A549 (cell line): Measurements from ENCODE around the gene OR4D11. TPM values are rescaled to one million over a fixed set of nuclear protein-coding genes. Genes with fewer than 3 reads are reported as not detected.

Experiments used
- ATAC-seq, 2 experiments: fragments of 200-7000 bp in 1 of 2; fragments of >200 bp in 1 of 2; cut with Nextera tagmentation in 1 of 2; cut with Tn5 transposase in 1 of 2; 3 replicates each; pipeline versions ENCODE4 v1.8.0 to v1.9.1; 2018 to 2020; ENCODE audit warnings: mild to moderate bottlenecking in 1 of 2, moderate library complexity in 1 of 2
- CTCF ChIA-PET: fragments of 300-600 bp; sonication (Branson Sonifier 250); formaldehyde crosslinking; extraction: SDS; loops from one replicate; lab custom pipeline; 2021; ENCODE audit warnings: antibody characterized with exemption, inconsistent platforms; lab: Yijun Ruan, JAX
- POLR2A ChIA-PET: fragments of 350-600 bp; formaldehyde crosslinking; extraction: SDS; loops from one replicate; lab custom pipeline; 2021; ENCODE audit warnings: antibody characterized with exemption, inconsistent platforms; lab: Yijun Ruan, JAX
- DNase-seq, 2 experiments: peaks; one replicate each; pipeline versions ENCODE4 v3.0.0 to v3.0.0-alpha.2; 2011 to 2016; ENCODE audit warnings: low read depth in 1 of 2, low spot score in 1 of 2
- FAIRE-seq: peaks from 2 replicates; lab custom pipeline; 2011; peaks lifted over from hg19 to GRCh38; lab: Jason Lieb, UNC
- H3K27ac ChIP-seq, 2 experiments: fragments of >200 bp; sonication (Bioruptor Twin); formaldehyde crosslinking; 3 replicates each; pipeline ENCODE4 v1.5.1; 2016 to 2017
- H3K4me1 ChIP-seq: fragments of >200 bp; sonication (Bioruptor Twin); formaldehyde crosslinking; 3 replicates; pipeline ENCODE4 v1.6.1; 2016
- H3K4me2 ChIP-seq: fragments of >200 bp; sonication (Bioruptor Twin); formaldehyde crosslinking; 3 replicates; pipeline ENCODE4 v1.6.1; 2016
- H3K4me3 ChIP-seq: fragments of >200 bp; sonication (Bioruptor Twin); formaldehyde crosslinking; 3 replicates; pipeline ENCODE4 v1.5.1; 2016
- H3K9me3 ChIP-seq: fragments of >200 bp; sonication (Bioruptor Twin); formaldehyde crosslinking; 3 replicates; pipeline ENCODE4 v1.6.1; 2016
- CHD4 ChIP-seq: fragments of 200-600 bp; sonication (generic); IDR thresholded peaks from 2 replicates; pipeline ENCODE4 v1.6.1; 2016; ENCODE audit warnings: antibody characterized with exemption, mild to moderate bottlenecking, borderline replicate concordance
- EHMT2 ChIP-seq: fragments of 200-600 bp; sonication (generic); IDR thresholded peaks from 2 replicates; pipeline ENCODE4 v1.6.1; 2016; ENCODE audit warnings: antibody characterized with exemption, low read depth, mild to moderate bottlenecking, moderate library complexity
- ELK1 ChIP-seq: fragments of 150-350 bp; IDR thresholded peaks from 2 replicates; pipeline ENCODE4 v1.6.1; 2014; ENCODE audit warnings: low read depth, mild to moderate bottlenecking, low read length
- ESRRA ChIP-seq: fragments of 150-350 bp; IDR thresholded peaks from 2 replicates; pipeline ENCODE4 v1.6.1; 2014; ENCODE audit warnings: mild to moderate bottlenecking, low read length, borderline replicate concordance
- FOSB ChIP-seq: fragments of 250-450 bp; sonication (Bioruptor Pico); IDR thresholded peaks from 2 replicates; pipeline ENCODE4 v1.5.0; 2020; ENCODE audit warnings: mild to moderate bottlenecking, moderate library complexity
- FOSL2 ChIP-seq, 2 experiments: fragments of 450-650 bp in 1 of 2; fragments of >200 bp in 1 of 2; sonication (Bioruptor Twin) in 1 of 2; formaldehyde crosslinking; IDR thresholded peaks; 2 replicates each; pipeline versions ENCODE4 v1.5.0 to v1.6.1; 2016 to 2020; ENCODE audit warnings: mild to moderate bottlenecking in 1 of 2, moderate library complexity in 1 of 2
- GATA3 ChIP-seq: IDR thresholded peaks from 2 replicates; pipeline ENCODE4 v1.6.1; 2012; ENCODE audit warnings: borderline replicate concordance
- HDAC2 ChIP-seq: fragments of 200-600 bp; sonication (generic); IDR thresholded peaks from 2 replicates; pipeline ENCODE4 v1.6.1; 2016
- HOXA7 ChIP-seq: fragments of 250-450 bp; sonication (Bioruptor Pico); IDR thresholded peaks from 2 replicates; pipeline ENCODE4 v1.5.0; 2020; ENCODE audit warnings: mild to moderate bottlenecking, moderate library complexity
- HOXB13 ChIP-seq: fragments of 250-450 bp; sonication (Bioruptor Pico); IDR thresholded peaks from 2 replicates; pipeline ENCODE4 v1.5.0; 2020; ENCODE audit warnings: low read depth, mild to moderate bottlenecking, moderate library complexity
- HOXB5 ChIP-seq: fragments of 250-450 bp; sonication (Bioruptor Pico); IDR thresholded peaks from 2 replicates; pipeline ENCODE4 v1.5.0; 2020; ENCODE audit warnings: mild to moderate bottlenecking, moderate library complexity
- JUN ChIP-seq, 2 experiments: fragments of >200 bp; sonication (Bioruptor Twin); formaldehyde crosslinking; IDR thresholded peaks; 2 replicates in 1 of 2; 3 replicates in 1 of 2; pipeline ENCODE4 v1.6.1; 2016 to 2017
- KDM1A ChIP-seq: fragments of 200-600 bp; sonication (generic); IDR thresholded peaks from 2 replicates; pipeline ENCODE4 v1.6.1; 2016; ENCODE audit warnings: low read depth, mild to moderate bottlenecking
- KDM5A ChIP-seq: fragments of 200-600 bp; sonication (generic); IDR thresholded peaks from 2 replicates; pipeline ENCODE4 v1.6.1; 2016; ENCODE audit warnings: antibody characterized with exemption, mild to moderate bottlenecking
- NPAS2 ChIP-seq: fragments of 250-450 bp; sonication (Bioruptor Pico); IDR thresholded peaks from 2 replicates; pipeline ENCODE4 v1.8.0; 2022; ENCODE audit warnings: mild to moderate bottlenecking, moderate library complexity, borderline replicate concordance
- PHF8 ChIP-seq: fragments of 200-600 bp; sonication (generic); IDR thresholded peaks from 2 replicates; pipeline ENCODE4 v1.6.1; 2016; ENCODE audit warnings: low read depth, mild to moderate bottlenecking, antibody characterized with exemption, moderate library complexity, borderline replicate concordance
- RARB ChIP-seq: fragments of 250-450 bp; sonication (Bioruptor Pico); IDR thresholded peaks from 2 replicates; pipeline ENCODE4 v1.8.0; 2021; ENCODE audit warnings: mild to moderate bottlenecking, moderate library complexity
- RCOR1 ChIP-seq: fragments of 150-350 bp; IDR thresholded peaks from 2 replicates; pipeline ENCODE4 v1.6.1; 2014; ENCODE audit warnings: antibody characterized with exemption, low read length, low read depth
- RNF2 ChIP-seq: fragments of 200-600 bp; sonication (generic); IDR thresholded peaks from 2 replicates; pipeline ENCODE4 v1.6.1; 2016; ENCODE audit warnings: low read depth, mild to moderate bottlenecking, antibody characterized with exemption, moderate library complexity, borderline replicate concordance
- TFCP2L1 ChIP-seq: fragments of 250-450 bp; sonication (Bioruptor Pico); IDR thresholded peaks from 2 replicates; pipeline ENCODE4 v1.5.0; 2021; ENCODE audit warnings: mild to moderate bottlenecking
- TP53 ChIP-seq: fragments of 250-450 bp; sonication (Bioruptor Pico); IDR thresholded peaks from 2 replicates; pipeline ENCODE4 v1.5.0; 2021; ENCODE audit warnings: mild to moderate bottlenecking, moderate library complexity
- ZNF302 ChIP-seq: fragments of 250-450 bp; sonication (Bioruptor Pico); IDR thresholded peaks from 2 replicates; pipeline ENCODE4 v1.9.0; 2021; ENCODE audit warnings: inconsistent platforms, mild to moderate bottlenecking, moderate library complexity
- ZSCAN20 ChIP-seq: fragments of 250-450 bp; sonication (Bioruptor Pico); IDR thresholded peaks from 2 replicates; pipeline ENCODE4 v1.8.0; 2022; ENCODE audit warnings: mild to moderate bottlenecking, moderate library complexity
- WGBS: methylation state at CpG from one replicate; pipeline ENCODE4 v1.1.6; 2017; ENCODE audit errors: missing lambda C conversion rate; 5-methylcytosine and 5-hydroxymethylcytosine counted together
- polyA plus RNA-seq, 4 experiments: library from polyadenylated mRNA; depleted of rRNA in 3 of 4; stranded (reverse); fragments of >200 nt; fragmentation: RNase III in 1 of 4; extraction: RNeasy Plus Mini Kit Qiagen cat#74134 plus additional on column Dnase treatment in 1 of 4; gene quantifications; 2 replicates in 3 of 4; 3 replicates in 1 of 4; pipeline ENCODE4 v1.2.3, GENCODE V29; 2011 to 2017

Gene OR4D11
- polyA plus RNA-seq, 2 of the 4 experiments (the other 2 are of a cell fraction), result not detected

GRCh38 chr11:59528711-59529110 lies 25.3 kb downstream of the OR4D11 start:
- ATAC-seq, result no peak
- H3K4me2 ChIP-seq, result no peak overlapping the region
- H3K4me3 ChIP-seq, result no peak overlapping the region
- H3K9me3 ChIP-seq, result no peaks in the 10 kb centered on the region
- TF ChIP-seq HOXA7, result no peak
- TF ChIP-seq ELK1, result no peak
- TF ChIP-seq CHD4, result no peak
- TF ChIP-seq HOXB5 (CRISPR knock-in tag), result no peak
- TF ChIP-seq JUN (IDR thresholded peaks at IDR 0.05), result no peak
- no peak for TF ChIP-seq PHF8
- no peak for TF ChIP-seq RNF2
- no peak for TF ChIP-seq GATA3
- TF ChIP-seq FOSL2 (IDR thresholded peaks at IDR 0.05), result no peak
- no peak for TF ChIP-seq FOSL2 (CRISPR knock-in tag; IDR thresholded peaks at IDR 0.05)
- no peak for TF ChIP-seq KDM1A
- no peak for TF ChIP-seq TP53 (CRISPR knock-in tag)
- no peak for TF ChIP-seq NPAS2
- TF ChIP-seq ZNF302 (CRISPR knock-in tag), result no peak
- no peak for TF ChIP-seq TFCP2L1 (CRISPR knock-in tag)
- TF ChIP-seq ESRRA, result no peak
- TF ChIP-seq EHMT2, result no peak
- no peak for DNase-seq
- no peak for FAIRE-seq
- CTCF ChIA-PET, result interaction anchor here (0.6 to 2.9 kb wide), 3 partner anchors 8 to 21 kb away, joined by 3 to 18 read pairs (median 3); no protein-coding TSS in a partner anchor
- POLR2A ChIA-PET, result no interaction called here
- 63% methylated on average over 7 of the region's 7 CpGs for WGBS
- H3K27ac ChIP-seq, result no peak overlapping the region
- no peaks in the 10 kb centered on the region for H3K4me1 ChIP-seq

- H3K27ac ChIP-seq, result no peak overlapping the region
- H3K4me1 ChIP-seq, result no peaks in the 10 kb centered on the region
- ChIA-PET POLR2A (no interaction called here), CTCF (interaction anchor here (3.1 kb wide), 1 partner anchor 148 kb away, joined by 13 read pairs; no protein-coding TSS in a partner anchor)
- FAIRE-seq (no peak), DNase-seq (no peak), ATAC-seq (no peak)
- H3K9me3 ChIP-seq, result no peaks in the 10 kb centered on the region
- H3K4me2 ChIP-seq, result no peak overlapping the region
- TF ChIP-seq FOSB (CRISPR knock-in tag), result no peak
- no peak for TF ChIP-seq HOXB5 (CRISPR knock-in tag)
- TF ChIP-seq RCOR1, result no peak
- no peak for TF ChIP-seq RARB (CRISPR knock-in tag)
- TF ChIP-seq HDAC2, result no peak
- no peak for TF ChIP-seq HOXB13
- no peak for TF ChIP-seq ZSCAN20 (CRISPR knock-in tag)
- WGBS, result 73% methylated on average over 2 of the region's 2 CpGs
- no peak overlapping the region for H3K4me3 ChIP-seq
Observed at GRCh38 chr11:59532620-59533019, 29.2 kb downstream of the OR4D11 start.

GRCh38 chr11:59534676-59535075 lies 31.3 kb downstream of the OR4D11 start:
- no peak overlapping the region for H3K4me3 ChIP-seq
- POLR2A ChIA-PET, result no interaction called here
- peaks cover 6% of the 10 kb centered on the region for H3K4me1 ChIP-seq
- no peak for ATAC-seq
- no peak for FAIRE-seq
- DNase-seq, result no peak
- H3K4me2 ChIP-seq, result no peak overlapping the region
- CTCF ChIA-PET, result interaction anchor here (3.1 kb wide), 1 partner anchor 146 kb away, joined by 13 read pairs; no protein-coding TSS in a partner anchor
- H3K27ac ChIP-seq, result no peak overlapping the region
- H3K9me3 ChIP-seq, result no peaks in the 10 kb centered on the region
- no peak for TF ChIP-seq GATA3
- no peak for TF ChIP-seq KDM5A
- no peak for TF ChIP-seq KDM1A
- TF ChIP-seq, all 56 proteins: peak for 0
- WGBS, result 23% methylated on average over 1 of the region's 1 CpG
